SU-DHL-6 (cell line): ENCODE data around the gene COL6A3.

Source experiments
- H2AFZ ChIP-seq: fragments of 200-600 bp; sonication (generic); 2 replicates; pipeline ENCODE4 v1.6.1; 2014; ENCODE audit warnings: low read depth, mild to moderate bottlenecking, moderate library complexity, mixed read lengths, antibody characterized with exemption, low read length; ENCODE audit not compliant: severe bottlenecking
- H3F3A ChIP-seq: fragments of 200-600 bp; shearing (Covaris generic); 2 replicates; pipeline ENCODE4 v1.6.0; 2016; ENCODE audit warnings: antibody characterized with exemption, mild to moderate bottlenecking; ENCODE audit not compliant: insufficient read depth
- H3K27ac ChIP-seq: fragments of 200-600 bp; sonication (generic); 2 replicates; pipeline ENCODE4 v1.5.1; 2016; ENCODE audit warnings: low read depth, mild to moderate bottlenecking, low read length, moderate library complexity, mixed read lengths
- H3K27me3 ChIP-seq: fragments of 200-600 bp; sonication (generic), shearing (Covaris generic); 2 replicates; pipeline ENCODE4 v1.6.0; 2014; ENCODE audit warnings: mild to moderate bottlenecking, low read length
- H3K36me3 ChIP-seq: fragments of 200-600 bp; sonication (generic); 2 replicates; pipeline ENCODE4 v1.6.1; 2014; ENCODE audit warnings: mild to moderate bottlenecking, low read length, mixed read lengths
- H3K4me2 ChIP-seq: fragments of 300-600, 200-600 bp; shearing (Covaris generic), sonication (generic); 2 replicates; pipeline ENCODE4 v1.6.0; 2014; ENCODE audit warnings: low read length, low read depth, mild to moderate bottlenecking; ENCODE audit not compliant: poor library complexity, severe bottlenecking
- H3K4me3 ChIP-seq: fragments of 200-600 bp; sonication (generic); 2 replicates; pipeline ENCODE4 v1.5.1; 2014; ENCODE audit warnings: antibody characterized with exemption, low read length, mild to moderate bottlenecking, mixed read lengths; ENCODE audit not compliant: insufficient read depth, poor library complexity, severe bottlenecking
- H3K79me2 ChIP-seq: fragments of 200-600 bp; sonication (generic); 2 replicates; pipeline ENCODE4 v1.6.1; 2014; ENCODE audit warnings: mild to moderate bottlenecking, low read length, moderate library complexity; ENCODE audit not compliant: insufficient read depth
- H3K9ac ChIP-seq: fragments of 200-600 bp; sonication (generic); 2 replicates; pipeline ENCODE4 v1.7.0; 2014; ENCODE audit warnings: mild to moderate bottlenecking, low read length
- H3K9me2 ChIP-seq: fragments of 200-600 bp; sonication (generic); replicated peaks from 2 replicates; pipeline ENCODE4 v1.6.1; 2014; ENCODE audit warnings: low read length; ENCODE audit not compliant: insufficient read depth
- H3K9me3 ChIP-seq: fragments of 200-600 bp; sonication (generic); 2 replicates; pipeline ENCODE4 v1.6.1; 2014; ENCODE audit warnings: low read length, mixed read lengths; ENCODE audit not compliant: insufficient read depth
- H4K20me1 ChIP-seq: fragments of 200-600 bp; sonication (generic); 2 replicates; pipeline ENCODE4 v1.6.1; 2014; ENCODE audit warnings: low read depth, mild to moderate bottlenecking, antibody characterized with exemption, low read length, moderate library complexity, mixed read lengths
- EZH2phosphoT487 ChIP-seq: fragments of 200-600 bp; sonication (generic), shearing (Covaris generic); conservative IDR thresholded peaks from 2 replicates; pipeline ENCODE4 v1.6.1; 2018; ENCODE audit warnings: mild to moderate bottlenecking, antibody characterized with exemption, low read length, moderate library complexity, mixed read lengths
- TF ChIP-seq, protein P1 (sequence below): fragments of 200-600 bp; sonication (generic); IDR thresholded peaks from one replicate; pipeline ENCODE4 v1.5.1; 2017; ENCODE audit warnings: antibody characterized with exemption, mild to moderate bottlenecking, low read length, moderate library complexity; ENCODE audit not compliant: insufficient read depth, poor library complexity, severe bottlenecking

The COL6A3 gene

GRCh38 chr2:237315170-237315828 lies 98.7 kb downstream of the COL6A3 start:
- Histone ChIP-seq H3K9ac (no peak overlapping the region), H2AFZ (no peak overlapping the region), H3K27ac (no peak overlapping the region), H3K9me2 (no peaks in the 10 kb centered on the region; the same call in 1 of the 2 replicates), H3K27me3 (no peaks in the 10 kb centered on the region), H3K36me3 (no peaks in the 10 kb centered on the region), H4K20me1 (no peaks in the 10 kb centered on the region), H3K4me2 (no peak overlapping the region), H3F3A (no peaks in the 10 kb centered on the region), H3K79me2 (no peaks in the 10 kb centered on the region), H3K4me3 (no peak overlapping the region), H3K9me3 (no peaks in the 10 kb centered on the region)
- TF ChIP-seq, protein P1, sequence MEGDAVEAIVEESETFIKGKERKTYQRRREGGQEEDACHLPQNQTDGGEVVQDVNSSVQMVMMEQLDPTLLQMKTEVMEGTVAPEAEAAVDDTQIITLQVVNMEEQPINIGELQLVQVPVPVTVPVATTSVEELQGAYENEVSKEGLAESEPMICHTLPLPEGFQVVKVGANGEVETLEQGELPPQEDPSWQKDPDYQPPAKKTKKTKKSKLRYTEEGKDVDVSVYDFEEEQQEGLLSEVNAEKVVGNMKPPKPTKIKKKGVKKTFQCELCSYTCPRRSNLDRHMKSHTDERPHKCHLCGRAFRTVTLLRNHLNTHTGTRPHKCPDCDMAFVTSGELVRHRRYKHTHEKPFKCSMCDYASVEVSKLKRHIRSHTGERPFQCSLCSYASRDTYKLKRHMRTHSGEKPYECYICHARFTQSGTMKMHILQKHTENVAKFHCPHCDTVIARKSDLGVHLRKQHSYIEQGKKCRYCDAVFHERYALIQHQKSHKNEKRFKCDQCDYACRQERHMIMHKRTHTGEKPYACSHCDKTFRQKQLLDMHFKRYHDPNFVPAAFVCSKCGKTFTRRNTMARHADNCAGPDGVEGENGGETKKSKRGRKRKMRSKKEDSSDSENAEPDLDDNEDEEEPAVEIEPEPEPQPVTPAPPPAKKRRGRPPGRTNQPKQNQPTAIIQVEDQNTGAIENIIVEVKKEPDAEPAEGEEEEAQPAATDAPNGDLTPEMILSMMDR = no peak
- no peak for TF ChIP-seq EZH2phosphoT487

DNA sequence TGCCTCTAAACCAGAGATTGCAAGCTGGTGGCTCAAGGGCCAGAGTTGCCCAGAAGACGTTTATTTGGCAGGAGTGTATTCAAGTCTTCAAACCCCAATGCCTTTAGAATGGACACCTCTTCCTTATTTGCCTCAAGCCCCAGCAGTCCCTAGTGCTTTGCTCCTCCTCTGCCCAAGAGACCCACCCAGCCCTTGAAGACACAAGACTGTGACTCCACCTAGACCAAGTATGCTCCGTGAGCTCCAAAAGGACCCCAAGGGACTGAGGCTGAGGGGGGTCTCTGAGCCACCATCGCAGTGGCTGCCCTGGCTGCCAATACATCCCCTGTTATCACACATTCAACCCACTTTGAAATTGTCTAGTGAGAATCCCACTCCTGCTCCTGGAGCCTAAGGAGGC lies 99.3 kb downstream of the COL6A3 start:
- no peaks in the 10 kb centered on the region for H3K9me3 ChIP-seq
- no peaks in the 10 kb centered on the region for H3K36me3 ChIP-seq
- H3K4me3 ChIP-seq = no peak overlapping the region
- H3K9ac ChIP-seq = no peak overlapping the region
- no peaks in the 10 kb centered on the region for H3K79me2 ChIP-seq
- no peak overlapping the region for H3K27ac ChIP-seq
- no peak overlapping the region for H3K4me2 ChIP-seq
- no peaks in the 10 kb centered on the region for H4K20me1 ChIP-seq
- H2AFZ ChIP-seq = no peak overlapping the region
- H3K27me3 ChIP-seq = no peaks in the 10 kb centered on the region
- H3K9me2 ChIP-seq = no peaks in the 10 kb centered on the region; the same call in 1 of the 2 replicates
- TF ChIP-seq EZH2phosphoT487 = no peak
- TF ChIP-seq, protein P1 = no peak
- no peaks in the 10 kb centered on the region for H3F3A ChIP-seq

DNA sequence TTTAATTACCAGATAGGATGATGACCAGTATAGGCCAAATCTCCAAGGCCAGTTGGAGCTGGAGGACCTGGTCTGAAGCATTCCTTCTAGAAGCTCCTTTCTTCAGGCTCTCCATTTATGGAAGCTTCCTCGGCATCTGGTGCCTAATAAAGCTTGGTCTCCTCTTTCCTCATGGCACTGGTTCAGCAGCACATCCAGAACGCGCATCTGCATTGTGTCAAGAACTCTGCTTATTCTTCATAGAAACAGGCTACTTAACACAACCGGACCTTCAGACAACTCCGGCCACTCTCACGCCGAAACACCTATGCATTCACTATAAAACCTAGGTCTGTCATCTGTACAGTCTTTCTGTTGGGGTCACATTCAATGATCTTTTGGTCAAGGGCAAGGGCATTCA lies 99.8 kb downstream of the COL6A3 start:
- Histone ChIP-seq H3F3A (no peaks in the 10 kb centered on the region), H3K27me3 (no peaks in the 10 kb centered on the region), H3K4me2 (no peak overlapping the region), H3K9ac (no peak overlapping the region), H2AFZ (no peak overlapping the region), H3K79me2 (no peaks in the 10 kb centered on the region), H3K9me3 (no peaks in the 10 kb centered on the region), H3K27ac (no peak overlapping the region), H3K4me3 (no peak overlapping the region), H3K9me2 (no peaks in the 10 kb centered on the region; the same call in 1 of the 2 replicates), H4K20me1 (no peaks in the 10 kb centered on the region), H3K36me3 (no peaks in the 10 kb centered on the region)
- no peak for TF ChIP-seq EZH2phosphoT487
- TF ChIP-seq, protein P1 = no peak
